NCI-H2196 treated with DMSO at 0.1 percent for 48 hours (cell line): ENCODE results near the gene AASS.

Experiments
- DNase-seq: peaks from one replicate; lab custom pipeline; 2025; ENCODE audit not compliant: unreplicated experiment; lab: John Stamatoyannopoulos, UW

The AASS gene

GRCh38 chr7:122123746-122124145, 20.3 kb downstream of the AASS start:
- DNase-seq = no peak

- no peak for DNase-seq
Observed at GRCh38 chr7:122118757-122119156, 25.3 kb downstream of the AASS start.

DNA sequence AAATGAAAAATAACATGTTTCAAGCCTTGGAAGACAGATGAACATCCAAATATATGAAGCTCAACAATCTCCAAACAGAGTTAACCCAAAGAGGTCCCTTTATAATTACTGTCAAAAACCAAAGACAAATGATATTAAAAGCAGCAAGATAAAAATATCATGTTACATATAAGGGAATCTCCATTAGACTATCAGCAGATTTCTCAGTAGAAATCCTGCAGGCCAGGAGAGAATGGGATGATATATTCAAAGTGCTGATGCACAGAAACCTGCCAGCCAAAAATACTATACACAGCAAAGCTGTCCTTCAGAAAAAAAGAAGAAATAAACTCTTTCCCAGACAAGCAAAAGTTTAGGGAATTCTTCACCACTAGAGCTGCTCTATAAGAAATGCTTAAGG, 41.0 kb downstream of the AASS start:
- no peak for DNase-seq

DNA sequence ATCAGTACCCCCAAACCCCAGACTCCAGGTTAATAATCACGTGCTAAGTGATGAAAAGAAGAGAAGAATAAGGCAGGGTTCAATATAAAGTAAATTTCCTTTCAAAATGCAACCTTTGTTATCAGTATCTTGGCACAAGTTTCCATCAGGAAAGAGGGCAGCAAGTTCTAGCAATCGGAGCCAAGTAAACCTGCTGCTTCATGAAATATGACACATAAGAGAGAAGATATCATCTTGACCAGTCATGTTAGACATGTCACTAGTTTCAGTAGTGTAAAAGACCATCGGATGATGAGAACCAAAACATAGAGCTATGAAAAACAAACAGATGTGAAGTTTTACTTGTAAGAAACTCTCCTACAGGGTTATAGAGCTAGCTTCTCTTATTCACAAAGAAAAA, 44.0 kb downstream of the AASS start:
- DNase-seq = no peak

DNA sequence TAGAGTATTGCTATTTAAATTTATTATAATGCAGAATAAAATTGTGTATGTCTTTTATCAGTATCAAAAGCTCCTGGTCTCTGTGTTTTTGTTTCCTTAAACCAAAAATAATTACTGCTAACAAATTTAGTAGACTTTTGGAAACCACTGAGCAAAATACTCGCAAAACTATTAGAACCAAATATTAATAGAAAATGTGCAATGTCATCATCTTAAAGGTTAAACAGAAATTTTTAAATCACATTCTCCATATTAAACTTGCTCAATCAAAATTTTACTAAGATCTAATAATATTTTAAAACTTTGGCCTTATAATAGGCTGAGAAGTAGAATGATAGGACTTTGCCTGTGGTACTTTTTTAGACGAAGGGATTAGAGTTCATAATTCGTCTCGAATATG, 48.4 kb downstream of the AASS start:
- DNase-seq = no peak

DNA sequence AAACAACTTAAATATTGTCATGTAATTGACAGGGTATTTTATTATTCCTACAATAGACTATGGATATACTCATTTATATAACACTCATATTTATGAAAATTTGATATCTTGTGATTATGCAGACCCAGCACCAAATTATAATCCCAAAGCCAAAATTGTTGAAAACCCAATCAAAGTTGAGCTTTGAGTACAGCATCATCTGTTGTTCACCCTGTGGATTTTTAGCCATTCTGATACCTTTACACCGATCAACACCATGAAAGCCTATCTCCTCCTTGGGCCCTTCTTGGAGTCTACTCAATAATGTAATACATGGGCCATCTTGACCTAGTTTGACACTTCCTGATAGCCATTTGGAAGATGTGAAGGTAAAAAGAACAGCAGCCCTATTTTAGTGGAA, 49.5 kb downstream of the AASS start:
- DNase-seq = no peak

DNA sequence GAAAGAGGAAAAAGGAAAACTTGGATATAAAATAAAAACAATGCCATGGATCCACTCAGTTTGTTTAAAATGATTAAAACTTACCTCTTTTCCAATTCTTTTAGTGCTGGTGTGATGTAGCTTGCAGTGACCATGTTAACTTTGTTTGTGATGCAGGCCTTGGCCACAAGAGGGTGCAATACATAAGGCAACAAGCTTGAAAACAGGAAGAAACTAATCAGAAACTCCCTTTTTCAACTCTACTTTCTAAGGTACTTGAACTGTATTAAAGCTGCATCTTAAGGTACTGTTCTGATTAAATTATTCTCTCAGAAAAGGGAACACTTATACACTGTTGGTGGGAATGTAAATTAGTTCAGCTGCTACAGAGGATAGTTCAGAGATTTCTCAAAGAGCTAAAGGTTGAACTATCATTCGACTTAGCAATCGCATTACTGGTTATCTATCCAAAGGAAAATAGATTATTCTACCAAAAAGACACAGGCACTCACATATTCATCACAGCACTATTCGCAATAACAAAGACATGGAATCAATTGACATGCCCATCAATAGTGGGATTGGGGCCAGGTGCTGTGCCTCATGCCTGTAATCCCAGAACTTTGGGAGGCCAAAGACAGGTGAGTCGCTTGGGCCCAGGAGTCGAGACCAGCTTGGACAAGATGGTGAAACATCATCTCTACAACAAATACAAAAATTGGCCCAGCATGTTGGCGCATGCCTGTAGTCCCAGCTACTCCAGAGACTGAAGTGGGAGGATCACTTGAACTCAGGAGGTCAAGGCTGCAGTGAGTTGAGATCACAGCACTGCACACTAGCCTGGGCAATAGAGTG, 50.9 kb downstream of the AASS start:
- peak; percentile 6 for DNase-seq

GRCh38 chr7:122082670-122083069, 61.4 kb downstream of the AASS start:
- no peak for DNase-seq

DNA sequence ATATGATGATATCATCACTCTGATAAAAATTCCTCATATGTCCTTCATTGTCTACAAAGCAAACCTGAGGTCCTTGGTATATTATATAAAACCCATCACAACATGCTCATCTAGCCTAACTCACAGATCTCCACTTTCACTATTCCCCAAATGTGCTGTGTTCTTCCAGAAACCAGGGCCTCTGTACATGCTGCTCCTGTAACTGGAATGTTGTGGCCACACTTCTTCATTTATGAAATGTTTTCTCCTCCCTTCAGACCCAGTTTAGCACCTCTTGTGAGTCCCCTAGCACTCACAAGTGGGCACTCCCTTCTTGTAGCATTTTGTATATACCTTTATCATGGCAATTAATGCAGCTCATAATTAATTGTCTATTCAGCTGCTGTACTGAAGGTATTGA, 61.9 kb downstream of the AASS start:
- DNase-seq = no peak

DNA sequence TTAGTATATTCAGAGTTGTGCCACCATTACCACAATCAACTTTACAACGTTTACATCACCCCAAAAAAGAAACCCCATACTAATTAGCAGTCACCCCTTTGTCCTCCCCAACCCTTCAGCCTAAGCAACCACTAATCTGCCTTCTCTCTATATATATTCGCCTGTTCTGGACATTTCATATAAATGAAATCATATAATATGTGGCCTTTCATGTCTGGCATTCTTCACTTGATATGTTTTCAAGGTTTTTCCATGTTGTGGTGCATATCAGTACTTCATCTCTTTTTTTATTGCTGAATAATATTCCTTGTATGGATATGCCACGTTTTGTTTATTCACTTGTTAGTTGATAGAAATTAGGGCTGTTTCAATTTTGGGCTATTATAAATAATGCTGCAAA, 70.4 kb downstream of the AASS start:
- no peak for DNase-seq

- DNase-seq = no peak
Observed at GRCh38 chr7:122072924-122073599, 71.0 kb downstream of the AASS start.

DNA sequence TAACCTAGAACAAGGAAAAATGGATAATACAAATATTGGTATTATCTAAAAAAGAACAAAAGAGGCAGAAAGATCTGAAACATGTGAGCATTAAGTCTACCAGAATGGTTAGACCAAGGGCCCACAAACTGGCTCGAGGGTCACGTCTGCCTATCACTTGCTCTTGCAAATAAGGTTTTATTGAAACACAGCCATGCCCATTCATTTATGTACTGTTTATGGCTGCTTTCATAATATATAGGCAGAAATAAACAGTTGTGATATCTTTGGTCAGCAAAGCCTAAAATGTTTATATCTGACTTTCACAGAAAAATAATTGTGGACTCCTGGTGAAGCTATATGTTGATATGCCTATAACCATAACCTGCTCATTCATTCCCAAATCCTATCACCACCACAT, 71.8 kb downstream of the AASS start:
- no peak for DNase-seq

DNA sequence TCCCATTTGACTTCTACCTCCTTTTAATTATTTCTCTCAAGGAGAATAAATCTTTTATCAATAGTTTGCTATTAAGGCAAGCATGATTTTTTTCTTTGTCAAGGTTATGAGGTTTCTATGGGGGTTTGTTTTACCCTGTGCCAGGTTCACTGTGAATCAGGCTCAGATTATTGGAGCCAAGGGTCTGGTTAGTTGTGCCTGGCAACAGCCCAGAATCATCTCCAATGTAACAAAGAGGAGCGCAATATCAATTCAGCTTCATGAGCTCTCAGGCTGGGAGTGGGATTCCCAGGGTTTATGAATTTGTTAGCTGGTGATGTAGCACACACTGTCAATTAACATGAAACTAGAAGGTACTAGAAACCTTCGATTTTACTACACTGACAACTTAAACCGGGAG, 73.2 kb downstream of the AASS start:
- no peak for DNase-seq

- no peak for DNase-seq
Observed at GRCh38 chr7:122070062-122070461, 74.0 kb downstream of the AASS start.

DNA sequence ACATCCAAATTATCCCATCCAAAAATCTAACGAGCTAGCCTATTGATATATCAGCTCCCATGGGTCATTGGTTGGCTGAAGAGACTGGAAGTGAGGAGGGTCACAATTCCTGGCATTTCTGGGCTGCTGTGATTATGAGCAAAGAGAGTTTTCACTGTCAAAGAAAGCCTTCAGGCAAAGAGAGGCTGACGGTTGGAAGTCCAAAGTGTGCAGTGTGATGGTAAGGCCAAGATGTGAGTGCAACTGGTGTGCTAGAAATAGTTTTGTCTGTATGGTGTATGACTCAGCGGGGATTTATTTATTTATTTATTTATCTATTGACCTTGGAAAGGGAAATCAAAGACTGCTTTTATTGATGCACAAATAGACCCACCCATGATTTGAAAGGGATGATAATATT, 75.0 kb downstream of the AASS start:
- DNase-seq = no peak

DNA sequence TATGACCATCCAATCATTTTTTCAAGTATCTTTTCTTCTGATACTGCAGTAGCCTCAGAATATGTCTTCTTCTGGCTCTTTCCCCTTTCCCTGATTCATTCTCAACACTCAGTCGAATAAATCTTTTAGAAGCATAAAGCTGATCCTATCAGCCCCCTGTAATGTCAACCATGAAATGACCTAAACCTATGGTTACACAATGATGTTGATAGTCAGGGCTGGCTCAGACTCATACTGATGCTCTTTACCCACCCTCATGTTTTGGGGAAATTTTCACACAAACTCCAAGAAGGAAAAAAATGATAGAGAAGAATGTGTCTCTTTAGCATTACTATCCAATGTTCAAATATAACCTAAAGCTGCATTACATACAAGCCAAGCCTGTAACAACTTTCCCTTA, 76.0 kb downstream of the AASS start:
- no peak for DNase-seq

DNA sequence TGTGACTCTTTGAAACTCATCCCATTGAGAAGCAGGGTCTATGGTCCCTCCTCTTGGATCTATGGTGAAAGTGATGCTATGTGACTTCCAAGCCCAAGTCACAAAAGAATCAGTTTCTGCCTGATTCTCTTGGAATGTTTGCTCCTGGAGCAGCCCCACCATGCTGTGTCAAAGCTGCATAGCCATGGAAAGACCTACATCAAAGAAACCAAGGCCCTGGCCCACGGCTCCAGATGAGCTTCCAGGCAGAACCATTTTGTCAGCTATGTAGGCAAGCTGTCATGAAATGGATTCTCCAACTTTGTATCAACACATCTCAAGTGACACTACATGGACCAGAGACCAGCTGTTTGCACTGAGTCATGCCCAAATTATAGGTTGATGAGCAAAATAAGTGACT, 77.0 kb downstream of the AASS start:
- no peak for DNase-seq

DNA sequence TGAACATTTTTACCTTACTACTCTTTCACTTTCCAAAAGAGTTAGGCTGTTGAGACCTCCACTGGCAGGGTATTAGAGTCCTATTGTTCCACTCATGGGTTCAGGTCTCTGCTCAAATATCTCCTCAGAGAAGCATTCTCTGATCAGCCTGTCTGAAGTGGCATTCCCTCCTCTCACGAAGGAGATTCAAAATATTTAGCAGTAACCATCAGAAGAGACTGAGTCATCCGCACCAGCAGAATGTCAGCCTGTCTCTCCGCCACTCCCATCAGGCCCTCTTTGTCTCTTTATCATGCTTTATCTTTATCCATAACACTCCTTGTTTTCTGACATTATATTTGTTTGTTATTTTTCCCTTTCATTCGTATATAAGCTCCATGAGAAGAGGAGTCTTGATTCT, 79.1 kb downstream of the AASS start:
- DNase-seq = no peak

DNA sequence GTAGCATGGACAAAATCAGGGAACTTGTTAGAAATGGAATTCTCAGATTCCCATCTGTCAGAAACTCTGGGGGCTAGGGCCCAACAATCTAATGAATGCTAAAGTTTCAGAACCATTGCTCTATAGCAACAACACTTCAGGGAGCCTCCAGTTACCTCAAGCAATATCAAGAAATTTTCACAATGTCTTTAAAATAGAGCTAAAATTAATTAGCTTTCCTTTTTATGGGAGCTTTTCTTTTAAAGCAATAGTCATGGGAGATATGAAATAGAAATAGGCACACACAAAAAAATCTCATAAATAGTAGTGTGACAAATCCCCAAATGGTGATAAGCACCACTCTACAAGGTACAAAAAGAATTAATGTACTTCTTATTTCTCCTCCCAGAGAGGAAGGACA, 80.9 kb downstream of the AASS start:
- DNase-seq = no peak

- no peak for DNase-seq
Observed at GRCh38 chr7:122059542-122059941, 84.5 kb downstream of the AASS start.

GRCh38 chr7:122056977-122057376, 87.1 kb downstream of the AASS start:
- no peak for DNase-seq

DNA sequence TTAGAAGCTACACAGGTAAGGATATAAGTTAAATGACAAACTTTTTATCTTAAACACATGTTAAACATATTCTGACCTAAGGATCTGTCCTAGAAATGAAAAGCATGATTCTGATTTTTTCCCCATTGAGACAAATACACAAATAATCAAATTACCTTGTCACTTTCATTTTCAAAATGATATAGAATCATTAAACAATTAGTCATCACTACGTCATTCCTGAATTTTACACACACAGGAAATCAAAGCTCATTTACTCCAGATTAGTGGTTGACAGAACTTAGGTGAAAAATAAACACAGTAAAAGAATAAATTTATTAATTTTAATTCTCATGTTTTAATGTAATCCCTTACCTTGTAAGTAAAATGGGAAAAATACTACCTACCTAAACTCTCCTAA, 89.0 kb downstream of the AASS start:
- DNase-seq = no peak

GRCh38 chr7:122054393-122054792, 89.7 kb downstream of the AASS start:
- DNase-seq = no peak
